ENCODE results near the gene KCP. TPM values are rescaled to one million over a fixed set of nuclear protein-coding genes. Genes with fewer than 3 reads are reported as not detected.
A peak's percentile ranks its signal among the peaks of the same experiment; 100 is the strongest.
"Not testable (repeated sequence)": the region's sequence is repeated elsewhere in the genome, so short reads cannot be mapped to it uniquely, and the experiment has no call there.

Gene KCP
- total RNA-seq, 4 donors from 2014 or later = 0.47 to 1.5 (median 0.87) TPM

GRCh38 chr7:128913870-128914565 lies 3.5 kb upstream of the KCP start:
- no peak overlapping the region for H3K27ac ChIP-seq
- no peak for DNase-seq
- intact Hi-C loops (cut with DNase I) = no loop called here
- H3K36me3 ChIP-seq = no peaks in the 10 kb centered on the region
- H3K4me1 ChIP-seq = peaks cover 23 to 39% (median 25%) of the 10 kb centered on the region in 3 donors
- H3K27me3 ChIP-seq = peaks cover 0 to 90% (median 13%) of the 10 kb centered on the region in 4 donors
- no peak overlapping the region for H3K4me3 ChIP-seq
- WGBS, 2 donors = 68 to 84% methylated on average over 2 of the region's 10 CpGs
- TF ChIP-seq CTCF (IDR thresholded peaks at IDR 0.05) (no peak), POLR2A (IDR thresholded peaks at IDR 0.05) (no peak)
- H3K9me3 ChIP-seq = no peaks in the 10 kb centered on the region

- not testable (repeated sequence) for H3K9me3 ChIP-seq, DNase-seq
Observed at GRCh38 chr7:128912709-128913495, 2.4 kb upstream of the KCP start.

GRCh38 chr7:128912281-128912680 lies 1.8 kb upstream of the KCP start:
- Histone ChIP-seq H3K4me3 (no peak overlapping the region), H3K4me1 (peaks cover 23 to 39% (median 25%) of the 10 kb centered on the region in 3 donors), H3K27me3 (peaks cover 0 to 87% (median 13%) of the 10 kb centered on the region in 4 donors), H3K36me3 (no peaks in the 10 kb centered on the region), H3K9me3 (no peaks in the 10 kb centered on the region), H3K27ac (no peak overlapping the region)
- TF ChIP-seq POLR2A (IDR thresholded peaks at IDR 0.05) = no peak
- no peak for TF ChIP-seq CTCF (IDR thresholded peaks at IDR 0.05)
- no peak for DNase-seq
- intact Hi-C loops (cut with DNase I) = no loop called here
- 60 to 100% methylated on average over 1 of the region's 3 CpGs for WGBS, 2 donors

More at GRCh38 chr7:128912709-128913495, 2.4 kb upstream of the KCP start:
- 100% methylated on average over 1 of the region's 20 CpGs; no CpG with 5 or more reads in 1 of the 2 donors for WGBS, 2 donors
- H3K27ac ChIP-seq; intact Hi-C loops (cut with DNase I); H3K36me3 ChIP-seq; H3K4me3 ChIP-seq: not testable (repeated sequence)
- peaks cover 23 to 39% (median 25%) of the 10 kb centered on the region in 3 donors for H3K4me1 ChIP-seq
- H3K27me3 ChIP-seq = peaks cover 0 to 89% (median 13%) of the 10 kb centered on the region in 4 donors

GRCh38 chr7:128911423-128912031 lies 1.0 kb upstream of the KCP start:
- DNase-seq = no peak
- Histone ChIP-seq H3K27me3 (peaks cover 0 to 86% (median 13%) of the 10 kb centered on the region in 4 donors), H3K4me3 (no peak overlapping the region), H3K9me3 (no peaks in the 10 kb centered on the region), H3K27ac (peak overlapping the region in 1 of 4 donors; percentile 3), H3K36me3 (no peaks in the 10 kb centered on the region), H3K4me1 (peaks cover 23 to 39% (median 25%) of the 10 kb centered on the region in 3 donors)
- intact Hi-C loops (cut with DNase I) = no loop called here
- TF ChIP-seq POLR2A (IDR thresholded peaks at IDR 0.05) = no peak
- no peak for TF ChIP-seq CTCF (IDR thresholded peaks at IDR 0.05)
- WGBS, 2 donors = 62 to 87% methylated on average over 2 to 3 of the region's 8 CpGs

- H3K27me3 ChIP-seq = peaks cover 0 to 76% (median 9%) of the 10 kb centered on the region in 4 donors
Observed at GRCh38 chr7:128909625-128910568, 612 bp downstream of the KCP start.

More at GRCh38 chr7:128909625-128910568, 612 bp downstream of the KCP start:
- no peak for TF ChIP-seq POLR2A (IDR thresholded peaks at IDR 0.05)
- 10 to 30% methylated on average over 18 to 22 of the region's 42 CpGs for WGBS, 2 donors
- peaks cover 12 to 27% (median 13%) of the 10 kb centered on the region in 3 donors for H3K4me1 ChIP-seq
- H3K27ac ChIP-seq = no peak overlapping the region
- no peak for DNase-seq
- no peaks in the 10 kb centered on the region for H3K36me3 ChIP-seq
- intact Hi-C loops (cut with DNase I) = loop anchor here (5.0 kb wide), 1 partner anchor 182 kb away; no protein-coding TSS in a partner anchor
- H3K9me3 ChIP-seq = no peaks in the 10 kb centered on the region
- peak overlapping the region; percentile 0 to 60 (median 32) for H3K4me3 ChIP-seq

Data from esophagus squamous epithelium (tissue), 5 donors.